ENCODE measurements around the gene FADS6. TPM values are rescaled to one million over a fixed set of nuclear protein-coding genes. Genes with fewer than 3 reads are reported as not detected.

Gene FADS6
- total and polyA plus RNA-seq, 2 of the 13 experiments (the other 11 are each of a cell fraction or from before 2014, with no cell fraction given): 0.11 TPM

- 0 out of 2 replicates have a peak, but pooled peaks have one; percentile 32 for TF ChIP-seq SRY (CRISPR knock-in tag; IDR thresholded peaks at IDR 0.05)
- TF ChIP-seq ZNF850 (CRISPR knock-in tag; conservative IDR thresholded peaks at IDR 0.05): peak; percentile 83; the same call in 1 of the 2 replicates
- TF ChIP-seq TOE1 (CRISPR knock-in tag; IDR thresholded peaks at IDR 0.05): no peak
- peak; percentile 14; the same call in 1 of the 2 replicates for TF ChIP-seq ZNF800 (CRISPR knock-in tag; IDR thresholded peaks at IDR 0.05)
- TF ChIP-seq TOPORS (CRISPR knock-in tag; IDR thresholded peaks at IDR 0.05): peak; percentile 93
- TF ChIP-seq ZFP36L1 (CRISPR knock-in tag; IDR thresholded peaks at IDR 0.05): no peak
- TF ChIP-seq ZNF350 (CRISPR knock-in tag; IDR thresholded peaks at IDR 0.05; ENCODE audit: borderline replicate concordance, low read depth): 0 out of 2 replicates have a peak, but pooled peaks have one; percentile 1
- TF ChIP-seq ZHX1 (CRISPR knock-in tag; IDR thresholded peaks at IDR 0.05; ENCODE audit: low read depth): no peak
- TF ChIP-seq MTA1 (CRISPR knock-in tag; IDR thresholded peaks at IDR 0.05; ENCODE audit: borderline replicate concordance): peak; percentile 67; the same call in 1 of the 2 replicates
- peak; percentile 93 for TF ChIP-seq NFATC3 (CRISPR knock-in tag; IDR thresholded peaks at IDR 0.05)
- peak; percentile 63 for TF ChIP-seq BCL6 (CRISPR knock-in tag; IDR thresholded peaks at IDR 0.05)
- TF ChIP-seq ZNF276 (CRISPR knock-in tag; IDR thresholded peaks at IDR 0.05; ENCODE audit: low read depth): peak; percentile 91; the same call in 1 of the 2 replicates
- no peak; the same call in 1 of the 2 replicates for TF ChIP-seq ZNF589 (CRISPR knock-in tag; conservative IDR thresholded peaks at IDR 0.05)
- TF ChIP-seq HNRNPH1 (optimal IDR thresholded peaks at IDR 0.05; ENCODE audit: low read depth, low read length): no peak
- TF ChIP-seq ZNF652 (CRISPR knock-in tag; IDR thresholded peaks at IDR 0.05; ENCODE audit: borderline replicate concordance, low read depth): no peak; the same call in 1 of the 2 replicates
- peak; percentile 72; the same call in 1 of the 2 replicates for TF ChIP-seq ZBTB46 (CRISPR knock-in tag; IDR thresholded peaks at IDR 0.05; ENCODE audit: borderline replicate concordance)
- 0 out of 2 replicates have a peak, but pooled peaks have one; percentile 79 for TF ChIP-seq ZNF639 (CRISPR knock-in tag; conservative IDR thresholded peaks at IDR 0.05)
- TF ChIP-seq MLX (CRISPR knock-in tag; IDR thresholded peaks at IDR 0.05): no peak
These were observed 21.0 kb downstream of the FADS6 start, which contains the start of gene FDXR (continued) for GRCh38 chr17:74872313-74873036.
